ENCODE measurements around the gene NARF.

- TF ChIP-seq CTCF (IDR thresholded peaks at IDR 0.05), result no peak
- no peak for TF ChIP-seq POLR2A (IDR thresholded peaks at IDR 0.05)
Observed at GRCh38 chr17:82483204-82483660, 24.7 kb downstream of the NARF start.
